T-cell (primary cell): Measurements from ENCODE around the gene TMEM72. TPM values are rescaled to one million over a fixed set of nuclear protein-coding genes. Genes with fewer than 3 reads are reported as not detected.

ENCODE experiments used
- ATAC-seq, 4 experiments: fragments of 200-7000 bp in 3 of 4; fragments of 150-1000 bp in 1 of 4; cut with Tn5 transposase; replicated peaks in 1 of 4; 1 replicate in 3 of 4; 2 replicates in 1 of 4; pipeline ENCODE4 v1.10.0; 2021; ENCODE audit warnings: moderate library complexity in 3 of 4, mild to moderate bottlenecking in 2 of 4, moderate number of reproducible peaks in 1 of 4
- CTCF ChIA-PET, 2 donors: fragments of 300-600 bp; sonication (Branson Sonifier 250); formaldehyde crosslinking; loops; one replicate each; lab custom pipeline; 2022; ENCODE audit warnings: antibody characterized with exemption in 2 of 2; lab: Charles Lee
- POLR2A ChIA-PET, 2 donors: fragments of 300-600 bp; sonication (Branson Sonifier 250); formaldehyde crosslinking; loops; one replicate each; lab custom pipeline; 2022; ENCODE audit warnings: antibody characterized with exemption in 2 of 2; lab: Charles Lee
- DNase-seq, 35 experiments: peaks; one replicate each; pipeline versions ENCODE4 v3.0.0 to v3.0.0-alpha.2; 2013 to 2023
- H3K27ac ChIP-seq: one replicate; pipeline ENCODE4 v1.5.1; 2013; ENCODE audit warnings: low read length
- H3K27me3 ChIP-seq, 2 experiments: replicated peaks in 1 of 2; 1 replicate in 1 of 2; 2 replicates in 1 of 2; pipeline versions ENCODE4 v1.6.1 to v1.7.0; 2013; ENCODE audit warnings: low read length in 1 of 2, mixed read lengths in 1 of 2; ENCODE audit not compliant: control insufficient read depth in 2 of 2, insufficient read depth in 2 of 2; ENCODE audit errors: extremely low read depth in 1 of 2
- H3K36me3 ChIP-seq, 2 donors: 1 replicate in 1 of 2; 2 replicates in 1 of 2; pipeline versions ENCODE4 v1.6.1 to v1.7.0; 2013; ENCODE audit warnings: low read length in 1 of 2; ENCODE audit not compliant: control insufficient read depth in 2 of 2, insufficient read depth in 1 of 2; ENCODE audit errors: extremely low read depth in 1 of 2
- H3K4me1 ChIP-seq, 2 experiments: 1 replicate in 1 of 2; 2 replicates in 1 of 2; pipeline versions ENCODE4 v1.6.1 to v1.7.0; 2013; ENCODE audit warnings: low read length in 2 of 2, mixed read lengths in 1 of 2; ENCODE audit not compliant: insufficient read depth in 2 of 2, control insufficient read depth in 1 of 2; ENCODE audit errors: extremely low read depth in 1 of 2
- H3K4me3 ChIP-seq, 2 donors: 1 replicate in 1 of 2; 2 replicates in 1 of 2; pipeline versions ENCODE4 v1.5.1 to v1.7.0; 2013; ENCODE audit warnings: mild to moderate bottlenecking in 2 of 2, low read length in 1 of 2, moderate library complexity in 1 of 2; ENCODE audit not compliant: control insufficient read depth in 1 of 2; ENCODE audit errors: extremely low read depth in 1 of 2
- H3K9me3 ChIP-seq: 2 replicates; pipeline ENCODE4 v1.7.0; 2013
- H3K27ac Mint-ChIP-seq, 2 donors: one replicate each; pipeline ENCODE4 v1.8.0; 2020 to 2021; ENCODE audit warnings: mild to moderate bottlenecking in 2 of 2, mixed read lengths in 2 of 2
- H3K27me3 Mint-ChIP-seq, 2 donors: one replicate each; pipeline ENCODE4 v1.8.0; 2021 to 2022; ENCODE audit warnings: mixed read lengths in 2 of 2
- H3K36me3 Mint-ChIP-seq: one replicate; pipeline ENCODE4 v1.8.0; 2021; ENCODE audit warnings: mixed read lengths
- H3K4me1 Mint-ChIP-seq, 3 donors: one replicate each; pipeline ENCODE4 v1.8.0; 2020 to 2022; ENCODE audit warnings: mixed read lengths in 3 of 3, mild to moderate bottlenecking in 1 of 3
- H3K4me3 Mint-ChIP-seq, 3 donors: one replicate each; pipeline ENCODE4 v1.8.0; 2020 to 2022; ENCODE audit warnings: mild to moderate bottlenecking in 3 of 3, mixed read lengths in 3 of 3, moderate library complexity in 3 of 3
- H3K9me3 Mint-ChIP-seq, 3 donors: one replicate each; pipeline ENCODE4 v1.8.0; 2020 to 2022; ENCODE audit warnings: mixed read lengths in 3 of 3
- WGBS: methylation state at CpG from one replicate; pipeline ENCODE4 v1.1.5; 2013; ENCODE audit warnings: missing lambda C conversion rate; ENCODE audit not compliant: insufficient coverage; 5-methylcytosine and 5-hydroxymethylcytosine counted together
- total RNA-seq, 35 experiments: library from RNA in 6 of 35; stranded (reverse) in 6 of 35; fragments of 120-200 nt in 1 of 35; gene quantifications; one replicate each; pipeline versions ENCODE4 v1.2.1 to v1.2.4 and lab custom pipeline; 2013 to 2026

TMEM72 gene
- total RNA-seq (under 1 TPM in 1 of 5 donors, not detected in 4; 0.13 TPM), total RNA-seq (lab: John Stamatoyannopoulos, UW) (0 to 0.25 (median 0) reads per million in 29 experiments)
- total RNA-seq (2013), result not detected

DNA sequence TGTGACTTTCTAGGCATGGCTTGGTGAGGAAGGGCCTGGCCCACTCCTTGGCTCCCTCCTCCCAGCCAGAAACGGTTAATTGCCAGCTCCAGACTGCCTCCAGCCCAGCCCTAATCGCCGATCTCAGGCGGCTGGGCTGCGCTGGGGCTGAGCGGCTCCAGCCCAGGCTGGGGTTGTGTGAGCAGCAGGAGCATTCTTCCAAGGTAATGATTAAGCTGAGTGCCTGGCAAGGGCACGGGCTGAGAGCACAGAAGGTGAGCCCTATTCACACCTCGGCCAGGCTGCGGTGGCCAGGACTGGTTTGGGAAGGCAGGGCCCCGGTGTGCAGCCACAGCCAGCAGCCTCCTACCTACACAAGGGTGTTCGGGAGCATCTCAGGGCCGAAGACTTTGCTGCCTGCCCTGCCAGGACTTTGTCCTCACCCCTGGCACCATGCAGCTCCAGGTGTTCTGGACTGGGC lies at the start of gene TMEM72:
TMEM72 (plus strand) TSS at position 257 of the 460 bp plus-strand sequence; CDS start at position 433, 176 bp downstream.
- H3K36me3 ChIP-seq, result no peaks in the 10 kb centered on the region
- H3K4me3 ChIP-seq, result no peak within 1 kb of the TSS
- H3K4me1 Mint-ChIP-seq, result peaks cover 13 to 15% (median 15%) of the 10 kb centered on the region in 3 donors
- H3K36me3 Mint-ChIP-seq, result no peaks in the 10 kb centered on the region
- ATAC-seq (no peak), DNase-seq (no peak)
- peaks cover 10 to 14% of the 10 kb centered on the region in 2 experiments for H3K4me1 ChIP-seq
- H3K27ac ChIP-seq, result no peak within 1 kb of the TSS
- POLR2A ChIA-PET, result no interaction called here
- 85% methylated on average over 12 of the region's 12 CpGs for WGBS
- CTCF ChIA-PET, result no interaction called here
- no peak within 1 kb of the TSS for H3K4me3 Mint-ChIP-seq
- H3K9me3 Mint-ChIP-seq, result no peaks in the 10 kb centered on the region
- H3K9me3 ChIP-seq, result no peaks in the 10 kb centered on the region
- H3K27me3 ChIP-seq, result peaks cover 0 to 25% of the 10 kb centered on the region in 2 experiments
- H3K27ac Mint-ChIP-seq, result no peak within 1 kb of the TSS
- peaks cover 0 to 9% of the 10 kb centered on the region in 2 donors for H3K27me3 Mint-ChIP-seq

DNA sequence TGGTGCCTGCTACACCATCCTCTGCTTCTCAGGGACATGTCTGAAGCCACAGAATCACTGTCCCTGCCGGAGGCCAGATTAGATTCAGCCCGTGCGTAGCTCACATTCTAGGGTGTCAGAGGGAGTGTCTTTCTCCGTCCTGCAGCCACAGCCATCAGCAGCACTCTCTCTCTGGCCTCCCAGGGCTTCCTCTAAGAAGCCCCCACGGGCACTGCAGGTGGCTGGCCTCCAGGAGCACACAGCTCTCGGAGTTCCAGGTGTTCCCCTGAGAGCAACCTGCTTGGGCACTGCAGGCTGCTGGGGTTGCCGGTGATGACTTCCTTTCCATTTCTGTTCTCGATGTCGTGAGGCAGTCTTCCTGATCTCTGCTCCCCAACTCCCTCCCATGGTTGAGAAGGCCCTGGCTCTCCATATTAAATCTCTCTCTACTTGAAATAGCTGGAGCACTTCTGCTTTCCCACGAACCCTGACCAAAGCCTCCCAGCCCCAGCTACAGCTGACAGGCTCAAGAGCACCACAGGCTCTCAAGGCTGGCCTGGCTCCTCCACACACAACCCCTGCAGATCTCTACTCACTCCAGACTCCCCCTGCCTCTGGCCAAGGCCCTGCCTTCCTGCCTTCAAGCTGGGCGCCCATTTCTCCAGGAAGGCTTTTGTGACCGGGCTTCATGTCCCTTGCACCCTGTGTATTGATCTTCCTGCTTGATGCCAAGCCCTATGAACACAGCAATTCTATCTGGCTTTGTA lies 49.0 kb upstream of the TMEM72 start:
- Histone ChIP-seq H3K9me3 (no peaks in the 10 kb centered on the region), H3K4me3 (no peak overlapping the region), H3K27ac (no peak overlapping the region), H3K27me3 (peaks cover 0 to 50% of the 10 kb centered on the region in 2 experiments), H3K36me3 (no peaks in the 10 kb centered on the region), H3K4me1 (peaks cover 7 to 15% of the 10 kb centered on the region in 2 experiments)
- DNase-seq (no peak), ATAC-seq (no peak)
- Mint-ChIP-seq H3K9me3 (no peaks in the 10 kb centered on the region), H3K4me1 (peaks cover 18 to 19% (median 19%) of the 10 kb centered on the region in 3 donors), H3K27ac (no peak overlapping the region), H3K4me3 (no peak overlapping the region), H3K27me3 (peaks cover 25 to 42% of the 10 kb centered on the region in 2 donors), H3K36me3 (no peaks in the 10 kb centered on the region)
- ChIA-PET POLR2A (no interaction called here), CTCF (interaction anchor here (0.6 to 2.1 kb wide), 3 partner anchors 13 to 1918 kb away, joined by 3 to 7 read pairs (median 4); no protein-coding TSS in a partner anchor)
- 62% methylated on average over 12 of the region's 12 CpGs for WGBS

DNA sequence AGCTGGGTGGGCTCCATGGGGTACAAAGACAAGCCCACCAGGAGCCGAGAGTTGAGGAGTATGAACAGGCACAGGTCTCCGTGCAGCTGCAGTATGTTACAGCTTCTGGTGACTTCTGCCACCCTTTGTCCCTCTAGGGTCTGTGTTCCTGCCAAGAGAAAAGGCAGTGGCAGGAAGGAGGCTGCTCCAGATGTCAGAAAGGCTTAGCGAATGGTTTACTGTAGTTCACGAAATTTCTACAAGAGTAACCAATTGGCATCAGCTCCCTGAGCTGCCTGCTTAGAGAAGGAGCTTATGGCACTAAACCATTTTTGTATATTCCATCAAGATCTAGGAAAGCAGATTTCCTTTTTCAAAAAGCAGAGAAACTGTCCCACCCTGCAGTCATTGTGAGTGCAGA lies 48.2 kb upstream of the TMEM72 start:
- POLR2A ChIA-PET, result no interaction called here
- H3K27ac ChIP-seq, result no peak overlapping the region
- Mint-ChIP-seq H3K4me1 (peaks cover 18 to 19% (median 19%) of the 10 kb centered on the region in 3 donors), H3K27ac (no peak overlapping the region), H3K9me3 (no peaks in the 10 kb centered on the region), H3K36me3 (no peaks in the 10 kb centered on the region), H3K27me3 (peaks cover 31 to 48% of the 10 kb centered on the region in 2 donors), H3K4me3 (no peak overlapping the region)
- H3K27me3 ChIP-seq, result peaks cover 0 to 50% of the 10 kb centered on the region in 2 experiments
- no peak overlapping the region for H3K4me3 ChIP-seq
- H3K4me1 ChIP-seq, result peaks cover 7 to 15% of the 10 kb centered on the region in 2 experiments
- no peaks in the 10 kb centered on the region for H3K9me3 ChIP-seq
- WGBS, result 91% methylated on average over 4 of the region's 4 CpGs
- DNase-seq (no peak), ATAC-seq (no peak)
- CTCF ChIA-PET, result interaction anchor here in 1 of 2 donors (0.6 kb wide), 1 partner anchor 1917 kb away, joined by 4 read pairs; no protein-coding TSS in a partner anchor
- H3K36me3 ChIP-seq, result no peaks in the 10 kb centered on the region

DNA sequence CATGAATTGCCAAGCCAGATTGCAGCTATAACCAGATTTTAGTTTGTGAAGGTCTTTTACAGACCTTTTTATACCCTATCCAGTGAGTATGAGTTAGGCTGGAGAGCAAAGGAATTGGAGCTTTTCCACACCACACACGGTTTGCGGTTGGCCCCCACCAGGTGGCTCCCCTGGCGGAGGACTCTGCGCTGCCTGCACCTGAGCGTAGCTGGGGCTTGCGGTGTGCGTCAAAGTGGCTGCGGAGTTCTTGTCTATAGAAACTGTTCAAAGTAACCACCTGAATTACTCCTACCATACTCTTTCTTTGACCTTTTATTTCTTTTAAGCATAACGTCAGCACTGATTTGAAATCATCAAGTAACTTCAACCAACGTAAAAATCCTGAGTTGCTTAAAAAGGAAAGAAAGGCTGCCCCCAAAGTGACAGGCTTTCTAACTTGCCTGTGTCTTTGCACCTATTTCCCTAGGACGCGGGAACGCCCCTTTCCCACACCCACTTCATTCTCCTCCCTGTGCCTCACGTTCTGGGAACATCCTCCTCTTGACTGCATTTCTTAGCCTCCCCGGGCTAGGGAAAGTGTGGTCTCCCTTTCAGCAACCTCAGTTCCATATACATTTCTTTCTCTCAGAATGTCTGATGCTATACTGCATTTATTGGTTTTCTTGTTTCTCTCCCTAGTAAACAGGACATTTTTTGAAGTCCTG lies 47.6 kb upstream of the TMEM72 start:
- Histone ChIP-seq H3K4me3 (no peak overlapping the region), H3K9me3 (no peaks in the 10 kb centered on the region), H3K36me3 (no peaks in the 10 kb centered on the region), H3K27me3 (peaks cover 0 to 50% of the 10 kb centered on the region in 2 experiments), H3K4me1 (peaks cover 7 to 15% of the 10 kb centered on the region in 2 experiments), H3K27ac (no peak overlapping the region)
- ChIA-PET POLR2A (no interaction called here), CTCF (interaction anchor here in 1 of 2 donors (1.1 kb wide), 1 partner anchor 9 kb away, joined by 3 read pairs; no protein-coding TSS in a partner anchor)
- Mint-ChIP-seq H3K4me3 (peak overlapping the region; percentile 87 to 88 (median 88)), H3K9me3 (no peaks in the 10 kb centered on the region), H3K36me3 (no peaks in the 10 kb centered on the region), H3K27ac (no peak overlapping the region), H3K27me3 (peaks cover 31 to 50% of the 10 kb centered on the region in 2 donors), H3K4me1 (peaks cover 18 to 19% (median 19%) of the 10 kb centered on the region in 3 donors)
- ATAC-seq (peak in 1 of 4 experiments; percentile 83), DNase-seq (peak in 23 of 35 experiments; percentile 12 to 66 (median 41))
- 59% methylated on average over 14 of the region's 15 CpGs for WGBS

DNA sequence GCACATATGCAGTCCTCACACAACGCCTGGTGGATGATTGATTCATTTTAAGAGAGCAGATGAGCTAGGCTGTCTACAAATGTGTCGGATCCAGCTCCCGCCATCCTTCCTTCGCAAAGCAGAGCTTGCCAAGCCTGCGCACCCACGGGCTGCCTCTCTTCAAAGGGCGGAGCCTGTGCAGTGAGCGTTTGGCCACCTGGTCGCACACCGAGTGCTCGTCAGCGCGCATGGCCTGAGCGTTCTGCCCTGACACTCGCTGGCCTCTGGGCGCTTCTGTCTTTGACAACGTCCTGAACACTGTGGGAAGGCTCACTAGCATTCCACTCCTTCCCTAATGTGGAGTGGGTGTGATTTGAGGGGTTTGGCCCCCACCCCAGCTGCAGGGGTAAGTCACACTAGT lies 47.1 kb upstream of the TMEM72 start:
- peak in 6 of 35 experiments; percentile 8 to 19 (median 14) for DNase-seq
- Mint-ChIP-seq H3K36me3 (no peaks in the 10 kb centered on the region), H3K27ac (no peak overlapping the region), H3K27me3 (peaks cover 35 to 55% of the 10 kb centered on the region in 2 donors), H3K4me1 (peaks cover 18 to 19% (median 19%) of the 10 kb centered on the region in 3 donors), H3K4me3 (peak overlapping the region; percentile 87 to 88 (median 88)), H3K9me3 (no peaks in the 10 kb centered on the region)
- Histone ChIP-seq H3K27ac (no peak overlapping the region), H3K4me3 (peak overlapping the region; percentile 54 to 89), H3K4me1 (peaks cover 7 to 15% of the 10 kb centered on the region in 2 experiments), H3K36me3 (no peaks in the 10 kb centered on the region), H3K27me3 (peaks cover 0 to 50% of the 10 kb centered on the region in 2 experiments), H3K9me3 (no peaks in the 10 kb centered on the region)
- ChIA-PET POLR2A (no interaction called here), CTCF (interaction anchor here (1.1 to 1.5 kb wide), 3 partner anchors 8 to 1174 kb away, joined by 3 to 5 read pairs (median 4); no protein-coding TSS in a partner anchor)
- WGBS, result 41% methylated on average over 11 of the region's 17 CpGs
- ATAC-seq, result peak; percentile 10 to 59 (median 40)
